IPS-NIHi11 (cell line): ENCODE data around the gene CAMTA1.
A peak's percentile ranks its signal among the peaks of the same experiment; 100 is the strongest.

Source experiments
- DNase-seq: peaks from one replicate; pipeline ENCODE4 v3.0.0; 2012; ENCODE audit warnings: mixed read lengths, low spot score

Gene CAMTA1

GRCh38 chr1:7640920-7641585 is 855.8 kb downstream of the CAMTA1 start:
- no peak for DNase-seq

GRCh38 chr1:7641587-7642417 is 856.5 kb downstream of the CAMTA1 start:
- no peak for DNase-seq

- no peak for DNase-seq
These were observed 857.1 kb downstream of the CAMTA1 start for GRCh38 chr1:7642418-7642704.

GRCh38 chr1:7642781-7643529 is 857.7 kb downstream of the CAMTA1 start:
- DNase-seq: no peak

DNA sequence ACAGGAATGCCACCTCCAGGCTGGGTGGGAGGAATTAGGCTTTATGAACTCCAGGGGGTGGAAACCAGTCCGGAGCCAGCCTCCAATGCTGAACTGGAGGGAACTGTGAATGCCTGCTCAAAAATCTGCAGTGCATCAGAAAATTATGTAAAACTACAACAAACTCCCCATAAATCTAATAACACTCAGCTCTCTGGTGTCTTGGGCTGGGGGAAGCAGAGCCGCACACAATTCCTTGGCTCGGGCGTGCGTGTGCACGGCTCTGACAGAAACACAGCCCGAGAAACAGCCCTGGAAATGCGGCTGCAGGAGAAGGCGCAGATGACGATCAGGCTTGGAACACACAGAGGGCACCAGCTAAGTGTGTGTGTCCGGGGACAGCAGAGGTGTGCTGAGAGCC is 858.3 kb downstream of the CAMTA1 start:
- DNase-seq: no peak

DNA sequence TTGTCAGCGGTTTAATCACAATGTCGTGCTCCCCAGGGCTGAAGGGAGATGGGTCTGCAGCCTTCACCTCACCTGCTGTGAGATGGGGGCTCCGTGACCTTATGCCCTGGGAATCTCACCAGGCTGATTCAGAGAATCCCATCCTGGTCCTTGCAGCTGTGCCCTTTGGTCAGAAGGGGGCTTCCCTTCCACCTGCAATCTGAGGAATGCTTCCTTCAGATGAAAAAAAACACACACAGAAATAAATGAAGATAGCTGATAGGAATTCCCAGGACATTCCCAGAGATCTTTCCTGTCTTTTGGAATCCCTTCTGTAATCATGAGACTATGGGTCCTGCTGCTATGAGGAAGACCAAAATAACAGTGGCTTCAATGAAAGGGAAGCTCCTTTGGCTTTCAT is 858.8 kb downstream of the CAMTA1 start:
- no peak for DNase-seq

GRCh38 chr1:7644961-7645750 is 859.9 kb downstream of the CAMTA1 start:
- DNase-seq: no peak

- no peak for DNase-seq
These were observed 860.4 kb downstream of the CAMTA1 start for GRCh38 chr1:7645751-7646048.

DNA sequence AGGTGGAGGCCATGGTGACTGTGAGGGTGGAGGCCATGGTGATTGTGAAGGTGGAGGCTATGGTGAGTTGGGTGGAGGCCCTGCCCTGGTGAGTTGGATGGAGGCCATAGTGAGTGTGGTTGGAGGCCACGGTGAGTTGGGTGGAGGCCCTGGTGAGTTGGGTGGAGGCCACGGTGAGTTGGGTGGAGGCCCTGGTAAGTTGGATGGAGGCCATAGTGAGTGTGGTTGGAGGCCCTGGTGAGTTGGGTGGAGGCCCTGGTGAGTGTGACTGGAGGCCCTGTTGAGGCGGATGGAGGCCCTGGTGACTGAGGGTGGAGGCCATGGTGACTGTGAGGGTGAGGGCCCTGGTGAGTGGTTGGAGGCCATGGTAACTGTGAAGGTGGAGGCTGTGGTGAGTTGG is 860.9 kb downstream of the CAMTA1 start:
- DNase-seq: no peak

GRCh38 chr1:7646981-7647901 is 862.0 kb downstream of the CAMTA1 start:
- DNase-seq: peak; percentile 95

DNA sequence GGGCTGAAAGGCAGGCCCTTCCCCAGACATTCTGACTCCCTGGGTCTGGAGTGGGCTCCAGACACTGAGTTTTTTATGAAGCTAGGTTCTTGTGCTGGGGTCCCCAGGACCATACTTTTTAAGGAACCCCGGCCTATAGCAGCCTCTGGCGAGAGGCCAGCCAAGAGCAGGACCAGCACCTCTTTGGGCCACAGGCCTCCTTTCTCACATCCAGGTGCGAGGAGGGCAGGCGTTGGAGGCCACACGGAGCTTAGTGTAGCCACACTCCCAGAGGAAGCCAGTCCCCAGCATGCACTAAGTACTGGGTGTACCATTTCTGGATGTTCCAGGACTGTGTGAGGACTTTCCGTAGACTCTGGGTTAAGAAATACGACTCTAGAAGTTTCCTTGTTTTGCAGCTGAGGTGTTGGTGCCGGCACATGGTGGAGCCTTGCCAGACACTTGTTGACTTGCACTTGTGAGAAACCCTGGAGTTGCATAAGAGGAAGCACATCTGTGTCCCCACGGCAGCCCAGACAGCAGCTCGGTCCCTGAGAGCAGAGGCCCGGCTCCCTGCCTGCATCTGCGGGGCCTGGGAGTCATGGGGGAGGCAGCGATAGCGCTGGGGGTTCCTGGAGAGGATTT is 863.6 kb downstream of the CAMTA1 start:
- DNase-seq: no peak

- no peak for DNase-seq
These were observed 865.5 kb downstream of the CAMTA1 start for GRCh38 chr1:7650801-7651200.

- no peak for DNase-seq
These were observed 865.9 kb downstream of the CAMTA1 start for GRCh38 chr1:7651203-7651602.

GRCh38 chr1:7652061-7652460 is 866.8 kb downstream of the CAMTA1 start:
- no peak for DNase-seq

DNA sequence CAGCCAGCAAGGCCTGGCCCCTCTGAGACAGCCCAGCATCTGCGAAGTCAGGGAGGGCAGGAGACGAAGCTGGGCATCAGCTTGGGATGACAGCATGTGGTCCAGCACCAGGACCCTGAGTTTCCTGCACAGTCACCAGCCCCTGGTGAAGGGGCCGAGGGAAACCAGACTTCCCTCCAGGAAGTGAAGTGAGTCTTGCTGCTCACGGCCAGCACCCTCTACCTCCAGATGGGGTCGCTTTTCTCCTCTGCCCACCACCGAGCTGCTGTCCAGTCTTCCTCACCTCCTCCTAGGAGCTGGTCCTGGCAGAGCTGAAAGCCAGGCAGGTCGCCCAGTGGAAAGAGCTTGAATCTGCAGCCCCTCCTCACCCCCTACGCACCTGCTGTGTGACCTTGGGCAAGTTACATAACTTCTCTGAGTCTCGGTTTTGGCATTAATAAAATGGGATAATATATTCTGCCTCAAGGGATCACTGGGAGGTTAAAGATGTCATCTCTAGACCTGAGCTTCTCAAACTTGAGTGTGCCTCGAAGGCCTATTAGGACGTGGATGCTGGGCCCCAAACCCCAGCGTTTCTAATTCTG is 867.4 kb downstream of the CAMTA1 start:
- no peak for DNase-seq

GRCh38 chr1:7654725-7655124 is 869.5 kb downstream of the CAMTA1 start:
- DNase-seq: no peak

DNA sequence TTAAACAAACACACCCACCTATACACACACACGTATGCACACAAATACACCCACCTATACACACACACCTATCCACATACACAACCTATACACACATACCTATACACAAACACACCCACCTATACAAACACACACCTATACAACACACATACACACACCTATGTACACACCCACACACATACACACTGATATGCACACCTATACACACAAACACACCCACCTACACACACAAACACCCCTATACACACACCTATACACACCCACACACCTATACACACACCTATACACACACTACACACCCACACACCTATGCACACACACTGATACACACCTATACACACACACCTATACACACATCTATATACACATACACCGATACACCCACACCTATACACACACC is 870.1 kb downstream of the CAMTA1 start:
- no peak for DNase-seq

DNA sequence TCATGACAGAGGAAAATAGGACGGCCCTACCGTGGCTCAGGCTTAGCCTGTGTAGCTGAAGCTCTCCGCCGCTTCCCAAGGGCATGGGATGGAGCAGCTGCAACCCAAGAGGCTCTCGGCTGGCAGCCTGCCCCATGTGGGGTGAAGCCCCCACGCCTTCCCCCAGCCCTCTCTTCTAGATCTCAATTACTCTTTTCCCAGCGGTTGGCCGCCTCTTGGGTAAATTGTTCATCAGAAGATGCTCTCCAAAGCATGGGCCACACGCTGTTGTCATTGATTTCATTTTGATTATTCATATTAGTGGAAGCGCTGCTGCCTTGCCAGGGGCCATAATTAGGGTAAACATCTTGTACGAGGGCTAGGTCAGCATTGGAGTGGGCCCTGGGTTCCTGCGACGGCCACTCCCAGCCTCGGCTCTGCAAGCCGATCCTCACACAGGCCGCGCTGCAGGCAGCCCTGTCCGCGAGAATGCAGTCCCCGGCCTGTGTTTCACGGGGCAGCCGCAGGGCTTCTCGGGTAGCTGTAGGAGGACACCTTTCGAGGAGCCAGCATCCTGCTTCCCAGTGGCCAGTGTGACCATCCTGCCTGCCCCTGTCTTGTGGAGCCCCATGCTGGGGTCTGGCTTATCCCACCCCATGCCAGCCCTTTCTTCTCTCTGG is 871.4 kb downstream of the CAMTA1 start:
- no peak for DNase-seq

DNA sequence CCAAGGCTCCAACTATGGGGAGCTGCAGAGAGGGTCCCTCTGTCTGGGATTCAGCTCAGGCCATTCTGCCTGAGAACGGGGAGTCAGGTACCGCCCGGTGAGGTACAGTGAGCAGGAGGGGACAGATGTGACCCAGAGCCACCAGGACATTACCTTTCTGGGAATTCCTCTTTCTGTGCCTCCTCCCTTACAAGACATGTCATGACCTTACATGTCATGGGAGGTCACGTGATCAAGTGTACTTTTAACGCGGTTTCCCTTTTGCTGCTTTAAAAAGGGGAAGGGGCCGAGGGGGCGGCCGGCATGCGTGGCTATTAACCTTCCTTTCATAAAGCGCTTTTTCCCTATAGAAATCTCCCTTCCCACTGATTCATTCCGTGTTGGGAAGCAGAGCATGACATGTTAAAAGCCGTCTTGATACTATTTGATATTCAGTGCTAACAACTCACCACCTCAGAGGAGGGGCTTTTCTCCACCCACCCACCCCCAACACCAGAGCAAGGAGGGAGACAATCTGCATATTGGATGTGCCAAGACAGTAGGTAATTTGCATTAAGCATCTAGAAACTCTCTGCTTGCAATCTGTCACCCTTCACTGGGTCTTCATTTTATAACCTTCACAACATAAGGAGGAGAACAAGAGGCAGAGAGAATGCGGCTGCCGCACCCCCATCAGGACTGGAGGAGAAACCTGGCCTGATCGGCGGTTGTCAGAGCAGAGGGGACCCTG is 872.2 kb downstream of the CAMTA1 start:
- DNase-seq: no peak
